WI38 (cell line): ENCODE measurements around the gene MTFR1L.

Experiments
- H3K4me3 ChIP-seq: 2 replicates; pipeline ENCODE4 v1.5.1; 2011; ENCODE audit warnings: low read depth, mild to moderate bottlenecking, control low read depth, low read length
- CTCF ChIP-seq: IDR thresholded peaks from 2 replicates; pipeline ENCODE4 v1.5.1; 2012; ENCODE audit warnings: low read depth, mild to moderate bottlenecking, control low read depth, low read length

Gene MTFR1L

GRCh38 chr1:25858906-25859789 lies 39.4 kb downstream of the MTFR1L start, which contains the start of gene AUNIP:
AUNIP (minus strand) TSS chr1:25859457; CDS start chr1:25859357, 100 bp downstream.
- H3K4me3 ChIP-seq = peak within 1 kb of the TSS; percentile 73
- TF ChIP-seq CTCF = no peak

- no peak overlapping the region for H3K4me3 ChIP-seq
- TF ChIP-seq CTCF = no peak
Observed at GRCh38 chr1:25861316-25862286, 41.8 kb downstream of the MTFR1L start.

GRCh38 chr1:25862785-25863485 lies 43.2 kb downstream of the MTFR1L start:
- no peak for TF ChIP-seq CTCF
- no peak overlapping the region for H3K4me3 ChIP-seq

GRCh38 chr1:25863486-25864262 lies 43.9 kb downstream of the MTFR1L start:
- H3K4me3 ChIP-seq = no peak overlapping the region
- TF ChIP-seq CTCF = no peak

- TF ChIP-seq CTCF = no peak
- H3K4me3 ChIP-seq = no peak overlapping the region
Observed at GRCh38 chr1:25864434-25864833, 44.7 kb downstream of the MTFR1L start.

- TF ChIP-seq CTCF = no peak
Observed at GRCh38 chr1:25866288-25866687, 46.5 kb downstream of the MTFR1L start.

More at GRCh38 chr1:25866288-25866687, 46.5 kb downstream of the MTFR1L start:
- no peak overlapping the region for H3K4me3 ChIP-seq
